NCI-H345 treated with DMSO at 0.1 percent for 48 hours (cell line): ENCODE results near the gene CCDC178.

Experiments used
- DNase-seq: peaks from one replicate; lab custom pipeline; 2025; ENCODE audit not compliant: unreplicated experiment; lab: John Stamatoyannopoulos, UW

CCDC178 gene

GRCh38 chr18:32922951-32923430 is 517.5 kb downstream of the CCDC178 start:
- no peak for DNase-seq

- DNase-seq, result no peak
These were observed 519.4 kb downstream of the CCDC178 start for GRCh38 chr18:32920796-32921787.

GRCh38 chr18:32919799-32920198 is 520.7 kb downstream of the CCDC178 start:
- peak; percentile 51 for DNase-seq

- no peak for DNase-seq
These were observed 521.8 kb downstream of the CCDC178 start for GRCh38 chr18:32918692-32919250.

- DNase-seq, result no peak
These were observed 525.0 kb downstream of the CCDC178 start for GRCh38 chr18:32915516-32915915.

GRCh38 chr18:32911660-32912284 is 528.7 kb downstream of the CCDC178 start:
- DNase-seq, result no peak

GRCh38 chr18:32910694-32911296 is 529.7 kb downstream of the CCDC178 start:
- no peak for DNase-seq

GRCh38 chr18:32909798-32910561 is 530.5 kb downstream of the CCDC178 start:
- DNase-seq, result no peak

- DNase-seq, result no peak
These were observed 532.1 kb downstream of the CCDC178 start for GRCh38 chr18:32908424-32908805.

- no peak for DNase-seq
These were observed 532.7 kb downstream of the CCDC178 start for GRCh38 chr18:32907648-32908423.

- no peak for DNase-seq
These were observed 533.3 kb downstream of the CCDC178 start for GRCh38 chr18:32907311-32907585.

GRCh38 chr18:32906506-32907310 is 533.8 kb downstream of the CCDC178 start:
- DNase-seq, result no peak

GRCh38 chr18:32905651-32906050 is 534.9 kb downstream of the CCDC178 start:
- no peak for DNase-seq

GRCh38 chr18:32902568-32903330 is 537.8 kb downstream of the CCDC178 start:
- DNase-seq, result no peak

GRCh38 chr18:32899819-32900218 is 540.7 kb downstream of the CCDC178 start:
- DNase-seq, result no peak

GRCh38 chr18:32896776-32897547 is 543.6 kb downstream of the CCDC178 start:
- DNase-seq, result no peak

- DNase-seq, result no peak
These were observed 546.6 kb downstream of the CCDC178 start for GRCh38 chr18:32893915-32894314.

- DNase-seq, result no peak
These were observed 548.7 kb downstream of the CCDC178 start for GRCh38 chr18:32891797-32892196.
